WTC11 (cell line): ENCODE data around the gene CER1. TPM values are rescaled to one million over a fixed set of nuclear protein-coding genes. Genes with fewer than 3 reads are reported as not detected.

Experiments
- ATAC-seq: fragments of 200-7000 bp; cut with Tn5 transposase; 2 replicates; pipeline ENCODE4 v1.10.0; 2021; ENCODE audit warnings: mild to moderate bottlenecking, moderate library complexity
- CTCF ChIA-PET: fragments of 300-600 bp; sonication (Branson Sonifier 250); formaldehyde crosslinking; loops from one replicate; lab custom pipeline; 2021; ENCODE audit warnings: antibody characterized with exemption; lab: Charles Lee
- POLR2A ChIA-PET: fragments of 350-600 bp; sonication (Branson Sonifier 250); formaldehyde crosslinking; loops from one replicate; lab custom pipeline; 2021; ENCODE audit warnings: antibody characterized with exemption; lab: Charles Lee
- DNase-seq: peaks from one replicate; pipeline ENCODE4 v3.0.0; 2021; ENCODE audit warnings: low spot score
- H3K27ac Mint-ChIP-seq: 2 replicates; pipeline ENCODE4 v1.8.0; 2021; ENCODE audit warnings: mixed read lengths
- H3K27me3 Mint-ChIP-seq: 2 replicates; pipeline ENCODE4 v1.8.0; 2021; ENCODE audit warnings: low read depth, mild to moderate bottlenecking, moderate library complexity, mixed read lengths
- H3K36me3 Mint-ChIP-seq: 2 replicates; pipeline ENCODE4 v1.8.0; 2021; ENCODE audit warnings: mixed read lengths
- H3K4me1 Mint-ChIP-seq: 2 replicates; pipeline ENCODE4 v1.8.0; 2022; ENCODE audit warnings: mixed read lengths
- H3K4me3 Mint-ChIP-seq: 2 replicates; pipeline ENCODE4 v1.8.0; 2021; ENCODE audit warnings: mild to moderate bottlenecking, moderate library complexity, mixed read lengths
- H3K9me3 Mint-ChIP-seq: 2 replicates; pipeline ENCODE4 v1.8.0; 2021; ENCODE audit warnings: mixed read lengths
- EMX1 ChIP-seq: fragments of 250-450 bp; sonication (Bioruptor Pico); IDR thresholded peaks from 2 replicates; pipeline ENCODE4 v1.8.0; 2021; ENCODE audit warnings: mild to moderate bottlenecking
- FOXK1 ChIP-seq: sonication (generic); formaldehyde crosslinking; IDR thresholded peaks from 2 replicates; pipeline ENCODE4 v1.8.0; 2022; ENCODE audit warnings: mild to moderate bottlenecking, moderate library complexity, missing genetic modification reagents
- GABPB1 ChIP-seq: sonication (generic); formaldehyde crosslinking; IDR thresholded peaks from 2 replicates; pipeline ENCODE4 v1.8.1; 2023; ENCODE audit warnings: mild to moderate bottlenecking, missing genetic modification reagents
- NR2C2 ChIP-seq: sonication (generic); formaldehyde crosslinking; IDR thresholded peaks from 2 replicates; pipeline ENCODE4 v1.8.0; 2022; ENCODE audit warnings: mild to moderate bottlenecking, missing genetic modification reagents
- RORB ChIP-seq: fragments of 250-450 bp; sonication (Bioruptor Pico); IDR thresholded peaks from 2 replicates; pipeline ENCODE4 v1.9.0; 2021; ENCODE audit warnings: mild to moderate bottlenecking
- SMAD3 ChIP-seq: sonication (generic); formaldehyde crosslinking; IDR thresholded peaks from 2 replicates; pipeline ENCODE4 v1.8.0; 2022; ENCODE audit warnings: missing genetic modification reagents, mild to moderate bottlenecking, borderline replicate concordance
- total RNA-seq: library from RNA; stranded (reverse); gene quantifications from 3 replicates; pipeline ENCODE4 v1.2.3, GENCODE V29; 2021
- TF ChIP-seq, protein P1 (sequence below): sonication (generic); formaldehyde crosslinking; IDR thresholded peaks from 2 replicates; pipeline ENCODE4 v1.8.0; 2022; ENCODE audit warnings: mild to moderate bottlenecking, missing genetic modification reagents
- TF ChIP-seq, protein P2 (sequence below): sonication (generic); formaldehyde crosslinking; IDR thresholded peaks from 2 replicates; pipeline ENCODE4 v1.8.0; 2022; ENCODE audit warnings: mild to moderate bottlenecking, missing genetic modification reagents
- TF ChIP-seq, protein P3 (sequence below): sonication (generic); formaldehyde crosslinking; IDR thresholded peaks from 2 replicates; pipeline ENCODE4 v1.8.1; 2023; ENCODE audit warnings: mild to moderate bottlenecking, missing genetic modification reagents
- TF ChIP-seq, protein P4 (sequence below): sonication (generic); formaldehyde crosslinking; IDR thresholded peaks from 2 replicates; pipeline ENCODE4 v1.8.1; 2023; ENCODE audit warnings: mild to moderate bottlenecking, missing genetic modification reagents
- TF ChIP-seq, protein P5 (sequence below): sonication (generic); formaldehyde crosslinking; IDR thresholded peaks from 2 replicates; pipeline ENCODE4 v1.8.0; 2023; ENCODE audit warnings: mild to moderate bottlenecking, missing genetic modification reagents
- TF ChIP-seq, protein P6 (sequence below): fragments of 250-450 bp; sonication (Bioruptor Pico); IDR thresholded peaks from 2 replicates; pipeline ENCODE4 v1.9.0; 2021; ENCODE audit warnings: moderate library complexity, mild to moderate bottlenecking, inconsistent platforms, borderline replicate concordance
- TF ChIP-seq, protein P7 (sequence below): sonication (generic); formaldehyde crosslinking; IDR thresholded peaks from 2 replicates; pipeline ENCODE4 v1.8.0; 2022; ENCODE audit warnings: mild to moderate bottlenecking, missing genetic modification reagents

CER1 gene
- total RNA-seq, 1 experiment from 2014 or later = 2.4 TPM

DNA sequence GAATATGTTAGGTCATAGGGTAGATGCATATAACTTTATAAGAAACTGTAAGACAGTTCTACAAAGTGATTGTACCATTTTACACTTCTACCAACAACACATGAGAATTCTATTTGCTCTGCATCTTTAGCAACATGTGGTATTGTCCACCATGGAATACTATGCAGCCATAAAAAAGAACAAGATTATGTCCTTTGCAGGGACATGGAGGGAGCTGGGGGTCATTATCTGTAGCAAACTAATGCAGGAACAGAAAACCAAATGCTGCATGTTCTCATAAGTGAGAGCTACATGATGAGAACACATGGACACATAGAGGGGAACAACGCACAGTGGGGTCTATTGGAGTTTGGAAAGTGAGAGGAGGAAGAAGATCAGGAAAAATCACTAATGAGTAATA is 22.2 kb upstream of the CER1 start:
- H3K4me3 Mint-ChIP-seq = no peak overlapping the region
- DNase-seq (no peak), ATAC-seq (no peak)
- ChIA-PET POLR2A (no interaction called here), CTCF (no interaction called here)
- TF ChIP-seq, protein P1, sequence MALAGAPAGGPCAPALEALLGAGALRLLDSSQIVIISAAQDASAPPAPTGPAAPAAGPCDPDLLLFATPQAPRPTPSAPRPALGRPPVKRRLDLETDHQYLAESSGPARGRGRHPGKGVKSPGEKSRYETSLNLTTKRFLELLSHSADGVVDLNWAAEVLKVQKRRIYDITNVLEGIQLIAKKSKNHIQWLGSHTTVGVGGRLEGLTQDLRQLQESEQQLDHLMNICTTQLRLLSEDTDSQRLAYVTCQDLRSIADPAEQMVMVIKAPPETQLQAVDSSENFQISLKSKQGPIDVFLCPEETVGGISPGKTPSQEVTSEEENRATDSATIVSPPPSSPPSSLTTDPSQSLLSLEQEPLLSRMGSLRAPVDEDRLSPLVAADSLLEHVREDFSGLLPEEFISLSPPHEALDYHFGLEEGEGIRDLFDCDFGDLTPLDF (CRISPR knock-in tag) = no peak
- TF ChIP-seq RORB (CRISPR knock-in tag) (no peak), NR2C2 (CRISPR knock-in tag) (no peak), FOXK1 (CRISPR knock-in tag) (no peak), EMX1 (no peak), SMAD3 (CRISPR knock-in tag) (no peak), GABPB1 (no peak)
- TF ChIP-seq, protein P2, sequence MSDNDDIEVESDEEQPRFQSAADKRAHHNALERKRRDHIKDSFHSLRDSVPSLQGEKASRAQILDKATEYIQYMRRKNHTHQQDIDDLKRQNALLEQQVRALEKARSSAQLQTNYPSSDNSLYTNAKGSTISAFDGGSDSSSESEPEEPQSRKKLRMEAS (CRISPR knock-in tag) = no peak
- TF ChIP-seq, protein P3, sequence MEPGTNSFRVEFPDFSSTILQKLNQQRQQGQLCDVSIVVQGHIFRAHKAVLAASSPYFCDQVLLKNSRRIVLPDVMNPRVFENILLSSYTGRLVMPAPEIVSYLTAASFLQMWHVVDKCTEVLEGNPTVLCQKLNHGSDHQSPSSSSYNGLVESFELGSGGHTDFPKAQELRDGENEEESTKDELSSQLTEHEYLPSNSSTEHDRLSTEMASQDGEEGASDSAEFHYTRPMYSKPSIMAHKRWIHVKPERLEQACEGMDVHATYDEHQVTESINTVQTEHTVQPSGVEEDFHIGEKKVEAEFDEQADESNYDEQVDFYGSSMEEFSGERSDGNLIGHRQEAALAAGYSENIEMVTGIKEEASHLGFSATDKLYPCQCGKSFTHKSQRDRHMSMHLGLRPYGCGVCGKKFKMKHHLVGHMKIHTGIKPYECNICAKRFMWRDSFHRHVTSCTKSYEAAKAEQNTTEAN (CRISPR knock-in tag) = no peak
- TF ChIP-seq, protein P4, sequence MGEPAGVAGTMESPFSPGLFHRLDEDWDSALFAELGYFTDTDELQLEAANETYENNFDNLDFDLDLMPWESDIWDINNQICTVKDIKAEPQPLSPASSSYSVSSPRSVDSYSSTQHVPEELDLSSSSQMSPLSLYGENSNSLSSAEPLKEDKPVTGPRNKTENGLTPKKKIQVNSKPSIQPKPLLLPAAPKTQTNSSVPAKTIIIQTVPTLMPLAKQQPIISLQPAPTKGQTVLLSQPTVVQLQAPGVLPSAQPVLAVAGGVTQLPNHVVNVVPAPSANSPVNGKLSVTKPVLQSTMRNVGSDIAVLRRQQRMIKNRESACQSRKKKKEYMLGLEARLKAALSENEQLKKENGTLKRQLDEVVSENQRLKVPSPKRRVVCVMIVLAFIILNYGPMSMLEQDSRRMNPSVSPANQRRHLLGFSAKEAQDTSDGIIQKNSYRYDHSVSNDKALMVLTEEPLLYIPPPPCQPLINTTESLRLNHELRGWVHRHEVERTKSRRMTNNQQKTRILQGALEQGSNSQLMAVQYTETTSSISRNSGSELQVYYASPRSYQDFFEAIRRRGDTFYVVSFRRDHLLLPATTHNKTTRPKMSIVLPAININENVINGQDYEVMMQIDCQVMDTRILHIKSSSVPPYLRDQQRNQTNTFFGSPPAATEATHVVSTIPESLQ (CRISPR knock-in tag) = no peak
- TF ChIP-seq, protein P5, sequence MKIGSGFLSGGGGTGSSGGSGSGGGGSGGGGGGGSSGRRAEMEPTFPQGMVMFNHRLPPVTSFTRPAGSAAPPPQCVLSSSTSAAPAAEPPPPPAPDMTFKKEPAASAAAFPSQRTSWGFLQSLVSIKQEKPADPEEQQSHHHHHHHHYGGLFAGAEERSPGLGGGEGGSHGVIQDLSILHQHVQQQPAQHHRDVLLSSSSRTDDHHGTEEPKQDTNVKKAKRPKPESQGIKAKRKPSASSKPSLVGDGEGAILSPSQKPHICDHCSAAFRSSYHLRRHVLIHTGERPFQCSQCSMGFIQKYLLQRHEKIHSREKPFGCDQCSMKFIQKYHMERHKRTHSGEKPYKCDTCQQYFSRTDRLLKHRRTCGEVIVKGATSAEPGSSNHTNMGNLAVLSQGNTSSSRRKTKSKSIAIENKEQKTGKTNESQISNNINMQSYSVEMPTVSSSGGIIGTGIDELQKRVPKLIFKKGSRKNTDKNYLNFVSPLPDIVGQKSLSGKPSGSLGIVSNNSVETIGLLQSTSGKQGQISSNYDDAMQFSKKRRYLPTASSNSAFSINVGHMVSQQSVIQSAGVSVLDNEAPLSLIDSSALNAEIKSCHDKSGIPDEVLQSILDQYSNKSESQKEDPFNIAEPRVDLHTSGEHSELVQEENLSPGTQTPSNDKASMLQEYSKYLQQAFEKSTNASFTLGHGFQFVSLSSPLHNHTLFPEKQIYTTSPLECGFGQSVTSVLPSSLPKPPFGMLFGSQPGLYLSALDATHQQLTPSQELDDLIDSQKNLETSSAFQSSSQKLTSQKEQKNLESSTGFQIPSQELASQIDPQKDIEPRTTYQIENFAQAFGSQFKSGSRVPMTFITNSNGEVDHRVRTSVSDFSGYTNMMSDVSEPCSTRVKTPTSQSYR (CRISPR knock-in tag) = no peak
- TF ChIP-seq, protein P6, sequence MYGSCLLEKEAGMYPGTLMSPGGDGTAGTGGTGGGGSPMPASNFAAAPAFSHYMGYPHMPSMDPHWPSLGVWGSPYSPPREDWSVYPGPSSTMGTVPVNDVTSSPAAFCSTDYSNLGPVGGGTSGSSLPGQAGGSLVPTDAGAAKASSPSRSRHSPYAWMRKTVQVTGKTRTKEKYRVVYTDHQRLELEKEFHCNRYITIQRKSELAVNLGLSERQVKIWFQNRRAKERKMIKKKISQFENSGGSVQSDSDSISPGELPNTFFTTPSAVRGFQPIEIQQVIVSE (CRISPR knock-in tag) = no peak
- H3K27me3 Mint-ChIP-seq = peaks cover 7% of the 10 kb centered on the region
- peaks cover 4% of the 10 kb centered on the region for H3K9me3 Mint-ChIP-seq
- H3K4me1 Mint-ChIP-seq = peaks cover 20% of the 10 kb centered on the region
- no peak overlapping the region for H3K27ac Mint-ChIP-seq
- H3K36me3 Mint-ChIP-seq = peaks cover 3% of the 10 kb centered on the region; the same call in 1 of the 2 replicates

DNA sequence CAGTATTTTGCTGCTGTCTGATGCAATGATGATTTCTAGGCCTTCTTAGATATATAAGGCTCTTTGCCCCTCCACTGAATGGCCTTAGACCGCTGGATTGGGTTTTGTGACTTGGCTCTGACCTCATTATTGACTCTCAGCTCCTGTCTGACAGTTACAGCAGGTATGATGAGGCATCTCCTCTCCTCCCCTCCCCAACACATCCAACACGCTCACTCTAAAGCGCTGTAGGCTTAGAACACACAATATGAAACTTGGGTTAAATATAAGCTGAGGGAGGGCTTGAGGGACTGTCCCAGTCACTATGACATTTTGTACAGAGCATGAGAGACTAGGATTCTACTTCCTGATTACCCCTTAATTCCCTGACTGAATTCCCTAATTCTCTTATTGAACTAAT is 18.8 kb upstream of the CER1 start:
- ChIA-PET POLR2A (interaction anchor here (0.5 kb wide), 1 partner anchor 19 kb away, joined by 3 read pairs; the partner anchor contains the start of gene CER1), CTCF (interaction anchor here (0.7 kb wide), 1 partner anchor 27 kb away, joined by 4 read pairs; no protein-coding TSS in a partner anchor)
- peaks cover 7% of the 10 kb centered on the region; the same call in 1 of the 2 replicates for H3K27me3 Mint-ChIP-seq
- H3K4me1 Mint-ChIP-seq = peaks cover 5% of the 10 kb centered on the region; the same call in 1 of the 2 replicates
- H3K27ac Mint-ChIP-seq = no peak overlapping the region
- peaks cover 4% of the 10 kb centered on the region for H3K9me3 Mint-ChIP-seq
- DNase-seq (no peak), ATAC-seq (no peak)
- H3K4me3 Mint-ChIP-seq = no peak overlapping the region
- peaks cover 3% of the 10 kb centered on the region; the same call in 1 of the 2 replicates for H3K36me3 Mint-ChIP-seq
- TF ChIP-seq, protein P7, sequence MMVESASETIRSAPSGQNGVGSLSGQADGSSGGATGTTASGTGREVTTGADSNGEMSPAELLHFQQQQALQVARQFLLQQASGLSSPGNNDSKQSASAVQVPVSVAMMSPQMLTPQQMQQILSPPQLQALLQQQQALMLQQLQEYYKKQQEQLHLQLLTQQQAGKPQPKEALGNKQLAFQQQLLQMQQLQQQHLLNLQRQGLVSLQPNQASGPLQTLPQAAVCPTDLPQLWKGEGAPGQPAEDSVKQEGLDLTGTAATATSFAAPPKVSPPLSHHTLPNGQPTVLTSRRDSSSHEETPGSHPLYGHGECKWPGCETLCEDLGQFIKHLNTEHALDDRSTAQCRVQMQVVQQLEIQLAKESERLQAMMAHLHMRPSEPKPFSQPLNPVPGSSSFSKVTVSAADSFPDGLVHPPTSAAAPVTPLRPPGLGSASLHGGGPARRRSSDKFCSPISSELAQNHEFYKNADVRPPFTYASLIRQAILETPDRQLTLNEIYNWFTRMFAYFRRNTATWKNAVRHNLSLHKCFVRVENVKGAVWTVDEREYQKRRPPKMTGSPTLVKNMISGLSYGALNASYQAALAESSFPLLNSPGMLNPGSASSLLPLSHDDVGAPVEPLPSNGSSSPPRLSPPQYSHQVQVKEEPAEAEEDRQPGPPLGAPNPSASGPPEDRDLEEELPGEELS (CRISPR knock-in tag) = no peak
